Measurements from ENCODE around the gene ADD1. TPM values are rescaled to one million over a fixed set of nuclear protein-coding genes. Genes with fewer than 3 reads are reported as not detected.

Gene ADD1
- total and polyA plus RNA-seq, 2 donors (not counting 1 experiment from before 2014, with no cell fraction given): 164 to 171 TPM

GRCh38 chr4:2795300-2795892 is 48.2 kb upstream of the ADD1 start:
- Histone ChIP-seq H3K27me3 (ENCODE audit: control insufficient read depth, insufficient read depth, low read length) (no peaks in the 10 kb centered on the region), H2AFZ (ENCODE audit: low read length) (no peak overlapping the region), H3K9ac (ENCODE audit: insufficient read depth, low read length) (no peak overlapping the region), H3K36me3 (ENCODE audit: control insufficient read depth, insufficient read depth, low read length) (peaks cover 2% of the 10 kb centered on the region), H3K9me3 (ENCODE audit: control insufficient read depth, insufficient read depth, low read depth, low read length) (no peaks in the 10 kb centered on the region), H3K4me3 (replicated peaks in 1 of 4; ENCODE audit: control extremely low read depth in 1 of 4, insufficient read depth in 1 of 4, low read depth in 3 of 4, low read length in 4 of 4) (no peak overlapping the region), H3K27ac (ENCODE audit: insufficient read depth, low read length) (no peak overlapping the region), H3K79me2 (ENCODE audit: control insufficient read depth, insufficient read depth, low read length) (peaks cover 7% of the 10 kb centered on the region), H3K4me2 (ENCODE audit: extremely low read depth, insufficient read depth, low read length) (no peak overlapping the region), H3K4me1 (ENCODE audit: control insufficient read depth, extremely low read depth, insufficient read depth, low read length) (peaks cover 28% of the 10 kb centered on the region), H4K20me1 (ENCODE audit: control insufficient read depth, extremely low read depth, insufficient read depth, low read length) (no peaks in the 10 kb centered on the region)
- no peak for TF ChIP-seq EZH2 (IDR thresholded peaks at IDR 0.05; ENCODE audit: low read length, missing control alignments)
- no peak for TF ChIP-seq CTCF (conservative IDR thresholded peaks at IDR 0.05 in 1 of 2, IDR thresholded peaks at IDR 0.05 in 1 of 2; ENCODE audit: low read depth in 1 of 2, low read length in 2 of 2)
- DNase-seq (ENCODE audit: low read depth in 2 of 2): no peak

- Histone ChIP-seq H3K27ac (ENCODE audit: insufficient read depth, low read length) (peak overlapping the region; percentile 23), H4K20me1 (ENCODE audit: control insufficient read depth, extremely low read depth, insufficient read depth, low read length) (no peaks in the 10 kb centered on the region), H3K36me3 (ENCODE audit: control insufficient read depth, insufficient read depth, low read length) (peaks cover 2% of the 10 kb centered on the region), H3K79me2 (ENCODE audit: control insufficient read depth, insufficient read depth, low read length) (peaks cover 7% of the 10 kb centered on the region), H3K9me3 (ENCODE audit: control insufficient read depth, insufficient read depth, low read depth, low read length) (no peaks in the 10 kb centered on the region), H3K4me3 (replicated peaks in 1 of 4; ENCODE audit: control extremely low read depth in 1 of 4, insufficient read depth in 1 of 4, low read depth in 3 of 4, low read length in 4 of 4) (no peak overlapping the region), H3K27me3 (ENCODE audit: control insufficient read depth, insufficient read depth, low read length) (no peaks in the 10 kb centered on the region), H3K9ac (ENCODE audit: insufficient read depth, low read length) (no peak overlapping the region), H2AFZ (ENCODE audit: low read length) (no peak overlapping the region), H3K4me1 (ENCODE audit: control insufficient read depth, extremely low read depth, insufficient read depth, low read length) (peaks cover 33% of the 10 kb centered on the region), H3K4me2 (ENCODE audit: extremely low read depth, insufficient read depth, low read length) (no peak overlapping the region)
- TF ChIP-seq EZH2 (IDR thresholded peaks at IDR 0.05; ENCODE audit: low read length, missing control alignments): no peak
- TF ChIP-seq CTCF (conservative IDR thresholded peaks at IDR 0.05 in 1 of 2, IDR thresholded peaks at IDR 0.05 in 1 of 2; ENCODE audit: low read depth in 1 of 2, low read length in 2 of 2): no peak
- peak; percentile 47 to 67 for DNase-seq (ENCODE audit: low read depth in 2 of 2)
These were observed 47.5 kb upstream of the ADD1 start for GRCh38 chr4:2795893-2796848.

- H3K4me3 ChIP-seq (replicated peaks in 1 of 4; ENCODE audit: control extremely low read depth in 1 of 4, insufficient read depth in 1 of 4, low read depth in 3 of 4, low read length in 4 of 4): no peak overlapping the region
- H3K9me3 ChIP-seq (ENCODE audit: control insufficient read depth, insufficient read depth, low read depth, low read length): no peaks in the 10 kb centered on the region
- no peak overlapping the region for H2AFZ ChIP-seq (ENCODE audit: low read length)
- peaks cover 7% of the 10 kb centered on the region for H3K79me2 ChIP-seq (ENCODE audit: control insufficient read depth, insufficient read depth, low read length)
- no peak overlapping the region for H3K4me2 ChIP-seq (ENCODE audit: extremely low read depth, insufficient read depth, low read length)
- no peaks in the 10 kb centered on the region for H4K20me1 ChIP-seq (ENCODE audit: control insufficient read depth, extremely low read depth, insufficient read depth, low read length)
- H3K27ac ChIP-seq (ENCODE audit: insufficient read depth, low read length): peak overlapping the region; percentile 23
- peaks cover 33% of the 10 kb centered on the region for H3K4me1 ChIP-seq (ENCODE audit: control insufficient read depth, extremely low read depth, insufficient read depth, low read length)
- H3K27me3 ChIP-seq (ENCODE audit: control insufficient read depth, insufficient read depth, low read length): no peaks in the 10 kb centered on the region
- no peak overlapping the region for H3K9ac ChIP-seq (ENCODE audit: insufficient read depth, low read length)
- TF ChIP-seq CTCF (conservative IDR thresholded peaks at IDR 0.05 in 1 of 2, IDR thresholded peaks at IDR 0.05 in 1 of 2; ENCODE audit: low read depth in 1 of 2, low read length in 2 of 2) (no peak), EZH2 (IDR thresholded peaks at IDR 0.05; ENCODE audit: low read length, missing control alignments) (no peak)
- DNase-seq (ENCODE audit: low read depth in 2 of 2): no peak
- peaks cover 2% of the 10 kb centered on the region for H3K36me3 ChIP-seq (ENCODE audit: control insufficient read depth, insufficient read depth, low read length)
These were observed 46.6 kb upstream of the ADD1 start for GRCh38 chr4:2796849-2797544.

Measured in fibroblast of lung (primary cell).